GM12874 (cell line): ENCODE measurements around the gene SLC25A41.

Experiments used
- CTCF ChIP-seq: IDR thresholded peaks from 2 replicates; pipeline ENCODE4 v1.5.1; 2011; ENCODE audit warnings: low read depth, mild to moderate bottlenecking, control low read depth, low read length, moderate library complexity; ENCODE audit not compliant: insufficient read depth

The SLC25A41 gene

GRCh38 chr19:6379744-6380143 lies 53.8 kb downstream of the SLC25A41 start:
- no peak for TF ChIP-seq CTCF

- no peak for TF ChIP-seq CTCF
These were observed 55.1 kb downstream of the SLC25A41 start for GRCh38 chr19:6378486-6378885.

GRCh38 chr19:6378041-6378440 lies 55.5 kb downstream of the SLC25A41 start:
- TF ChIP-seq CTCF: no peak

GRCh38 chr19:6376512-6377190 lies 56.9 kb downstream of the SLC25A41 start:
- no peak for TF ChIP-seq CTCF
